Neural crest cell (in vitro differentiated cells): ENCODE results near the gene MMP19. TPM values are rescaled to one million over a fixed set of nuclear protein-coding genes. Genes with fewer than 3 reads are reported as not detected.

Experiments used
- DNase-seq: peaks from one replicate; pipeline ENCODE4 v3.0.0; 2021; ENCODE audit warnings: low read depth, mixed read lengths, low spot score
- H3K27ac Mint-ChIP-seq: one replicate; pipeline ENCODE4 v1.8.0; 2021; ENCODE audit warnings: mild to moderate bottlenecking, mixed read lengths; ENCODE audit not compliant: unreplicated experiment
- H3K27me3 Mint-ChIP-seq: 2 replicates; pipeline ENCODE4 v1.8.0; 2021; ENCODE audit warnings: low read depth, mild to moderate bottlenecking, mixed read lengths
- H3K36me3 Mint-ChIP-seq: 2 replicates; pipeline ENCODE4 v1.8.0; 2021; ENCODE audit warnings: low read depth, mild to moderate bottlenecking, mixed read lengths
- H3K4me1 Mint-ChIP-seq: 2 replicates; pipeline ENCODE4 v1.8.0; 2021; ENCODE audit warnings: mixed read lengths
- H3K4me3 Mint-ChIP-seq: one replicate; pipeline ENCODE4 v1.8.0; 2021; ENCODE audit warnings: mild to moderate bottlenecking, mixed read lengths
- H3K9me3 Mint-ChIP-seq: 2 replicates; pipeline ENCODE4 v1.8.0; 2021; ENCODE audit warnings: mixed read lengths
- CTCF ChIP-seq: fragments of 200-600 bp; sonication (generic); conservative IDR thresholded peaks from 2 replicates; pipeline ENCODE4 v1.5.0; 2021; ENCODE audit warnings: antibody characterized with exemption, mild to moderate bottlenecking
- total RNA-seq: library from RNA; stranded (reverse); gene quantifications from 2 replicates; pipeline ENCODE4 v1.2.1, GENCODE V29; 2021

Gene MMP19
- total RNA-seq, 1 donor from 2014 or later: not detected

- Mint-ChIP-seq H3K4me1 (peaks cover 53% of the 10 kb centered on the region), H3K27ac (peak overlapping the region; percentile 99), H3K9me3 (no peaks in the 10 kb centered on the region), H3K27me3 (no peaks in the 10 kb centered on the region), H3K4me3 (peak overlapping the region; percentile 99), H3K36me3 (peaks cover 11% of the 10 kb centered on the region)
- peak; percentile 62 for DNase-seq
- no peak for TF ChIP-seq CTCF
Measured at GRCh38 chr12:55830601-55831446, 11.9 kb downstream of the MMP19 start.

GRCh38 chr12:55829967-55830600, 12.7 kb downstream of the MMP19 start:
- peaks cover 11% of the 10 kb centered on the region for H3K36me3 Mint-ChIP-seq
- peak overlapping the region; percentile 99 for H3K4me3 Mint-ChIP-seq
- DNase-seq: peak; percentile 59
- no peaks in the 10 kb centered on the region for H3K27me3 Mint-ChIP-seq
- no peaks in the 10 kb centered on the region for H3K9me3 Mint-ChIP-seq
- peaks cover 56% of the 10 kb centered on the region for H3K4me1 Mint-ChIP-seq
- H3K27ac Mint-ChIP-seq: peak overlapping the region; percentile 99
- TF ChIP-seq CTCF: no peak

GRCh38 chr12:55828357-55828756, 14.4 kb downstream of the MMP19 start:
- TF ChIP-seq CTCF: no peak
- Mint-ChIP-seq H3K9me3 (no peaks in the 10 kb centered on the region), H3K27ac (peak overlapping the region; percentile 91), H3K4me1 (peaks cover 62% of the 10 kb centered on the region), H3K36me3 (peaks cover 11% of the 10 kb centered on the region), H3K4me3 (peak overlapping the region; percentile 99), H3K27me3 (no peaks in the 10 kb centered on the region)
- DNase-seq: no peak

DNA sequence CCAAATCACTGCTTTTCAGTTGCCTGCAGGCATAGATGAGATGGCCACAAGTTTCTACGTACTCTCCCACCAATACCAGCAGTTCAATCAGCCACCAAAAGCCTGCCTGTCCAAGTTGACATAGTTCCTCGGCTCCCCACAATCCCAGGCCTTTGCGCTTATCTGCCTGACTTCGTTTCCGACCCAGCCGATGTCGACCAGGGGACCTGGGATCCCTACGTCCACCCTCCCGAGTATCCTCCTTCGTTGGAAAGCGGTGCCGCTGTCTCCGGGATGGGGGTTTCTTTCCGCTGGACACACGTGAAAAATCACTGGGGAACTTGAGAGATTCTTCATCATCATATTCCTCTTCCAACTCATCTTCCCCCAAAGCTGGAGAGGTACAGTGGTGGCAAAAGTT, 14.9 kb downstream of the MMP19 start:
- no peak for DNase-seq
- Mint-ChIP-seq H3K9me3 (no peaks in the 10 kb centered on the region), H3K36me3 (peaks cover 11% of the 10 kb centered on the region), H3K27me3 (no peaks in the 10 kb centered on the region), H3K27ac (peak overlapping the region; percentile 91), H3K4me3 (peak overlapping the region; percentile 99), H3K4me1 (peaks cover 67% of the 10 kb centered on the region)
- no peak for TF ChIP-seq CTCF

- H3K27me3 Mint-ChIP-seq: no peaks in the 10 kb centered on the region
- H3K4me1 Mint-ChIP-seq: peaks cover 43% of the 10 kb centered on the region
- no peaks in the 10 kb centered on the region for H3K9me3 Mint-ChIP-seq
- DNase-seq: no peak
- no peak for TF ChIP-seq CTCF
- peaks cover 16% of the 10 kb centered on the region for H3K36me3 Mint-ChIP-seq
- no peak overlapping the region for H3K27ac Mint-ChIP-seq
- H3K4me3 Mint-ChIP-seq: peak overlapping the region; percentile 20
Measured at GRCh38 chr12:55824726-55825125, 18.0 kb downstream of the MMP19 start.
